ENCODE data around the gene CDK5RAP1.
"Not testable (repeated sequence)": the region's sequence is repeated elsewhere in the genome, so short reads cannot be mapped to it uniquely, and the experiment has no call there.

Gene CDK5RAP1

GRCh38 chr20:33418033-33418432 lies 16.7 kb upstream of the CDK5RAP1 start:
- no peak for DNase-seq

DNA sequence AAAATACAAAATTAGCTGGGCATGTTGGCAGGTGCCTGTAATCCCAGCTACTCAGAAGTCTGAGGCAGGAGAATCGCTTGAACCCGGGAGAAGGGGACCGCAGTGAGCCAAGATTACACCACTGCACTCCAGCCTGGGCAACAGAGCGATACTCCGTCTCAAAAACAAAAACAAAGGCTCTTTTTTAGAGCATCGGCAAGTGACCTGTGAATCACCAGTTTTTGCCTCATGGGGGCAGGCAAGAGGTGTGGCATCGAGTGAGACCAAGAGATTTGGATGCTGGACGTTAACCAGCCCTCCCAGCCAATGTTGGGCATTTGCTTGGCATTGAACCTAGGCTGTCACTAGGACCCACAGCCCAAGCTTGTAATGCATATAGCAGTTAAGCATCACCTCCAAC lies 14.6 kb upstream of the CDK5RAP1 start:
- DNase-seq: no peak

DNA sequence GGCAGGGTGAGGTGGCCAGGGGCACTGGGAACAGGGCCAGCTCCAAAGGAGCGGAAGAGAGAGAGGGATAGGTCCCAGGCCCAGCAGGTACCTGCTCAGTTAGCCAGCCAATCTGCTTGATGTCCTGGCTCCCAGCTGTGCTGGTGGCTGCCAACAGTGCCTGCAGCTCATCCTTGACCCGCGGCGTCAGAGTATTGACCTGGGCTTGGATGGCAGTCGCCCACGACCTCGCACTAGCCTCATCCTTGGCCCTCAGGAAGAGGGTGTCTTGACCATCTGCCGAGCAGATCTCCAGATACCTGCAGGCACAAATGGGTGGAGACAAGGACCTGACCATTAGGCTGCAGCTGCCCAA lies 11.1 kb upstream of the CDK5RAP1 start:
- no peak for DNase-seq

GRCh38 chr20:33411711-33412483 lies 10.6 kb upstream of the CDK5RAP1 start:
- no peak for DNase-seq

DNA sequence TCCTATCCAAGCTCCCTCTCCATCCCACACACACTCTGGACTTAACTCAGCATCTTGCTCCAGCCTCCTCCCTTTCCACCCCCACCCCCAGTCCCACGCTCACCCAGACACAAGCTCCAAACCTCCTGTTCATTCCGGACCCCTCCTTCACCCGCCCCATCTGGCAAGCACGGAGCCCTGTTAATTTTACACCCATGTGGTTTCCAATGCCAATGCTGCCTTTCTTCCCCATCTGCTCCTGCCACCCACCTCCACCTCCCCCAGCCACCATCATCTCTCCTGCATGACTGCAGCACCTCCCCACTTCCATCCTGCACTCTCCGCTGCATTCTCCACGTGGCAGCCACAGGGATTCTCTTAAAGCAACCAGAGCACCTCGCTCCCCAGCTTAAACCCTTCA lies 9.9 kb upstream of the CDK5RAP1 start:
- DNase-seq: no peak

DNA sequence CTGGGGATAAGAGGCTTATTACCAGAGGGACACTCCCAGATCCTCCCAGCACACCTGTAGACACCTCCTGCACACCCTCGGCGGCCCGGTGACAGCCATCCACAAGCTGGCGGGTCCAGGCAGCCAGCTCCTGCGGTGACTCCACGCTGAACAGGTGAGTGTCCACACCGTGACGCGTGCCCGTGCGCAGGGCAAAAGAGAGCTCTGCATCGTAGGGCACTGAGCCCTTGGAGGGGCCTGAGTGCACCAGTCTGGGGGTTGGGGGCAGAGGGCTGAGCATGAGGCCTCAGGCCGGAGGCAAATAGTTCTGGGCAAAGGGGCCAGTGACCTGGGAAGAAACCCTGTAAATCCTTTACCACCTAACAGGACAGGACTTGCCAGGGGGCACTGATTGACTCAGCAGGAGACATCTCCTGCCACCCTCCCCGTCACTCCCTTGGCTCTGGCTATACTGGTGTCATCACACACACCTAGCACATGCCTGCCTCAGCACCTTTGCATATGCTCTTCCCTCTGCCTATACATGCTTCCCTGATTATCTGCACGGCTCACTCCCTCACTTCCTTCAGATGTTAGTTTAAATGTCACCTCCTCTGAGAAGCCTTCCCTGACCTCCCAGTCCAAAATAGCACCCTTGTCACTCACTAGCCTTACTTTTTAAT lies 8.9 kb upstream of the CDK5RAP1 start:
- no peak for DNase-seq

- DNase-seq: no peak
Measured at GRCh38 chr20:33408716-33409654, 7.7 kb upstream of the CDK5RAP1 start.

GRCh38 chr20:33408313-33408712 lies 7.0 kb upstream of the CDK5RAP1 start:
- no peak for DNase-seq

DNA sequence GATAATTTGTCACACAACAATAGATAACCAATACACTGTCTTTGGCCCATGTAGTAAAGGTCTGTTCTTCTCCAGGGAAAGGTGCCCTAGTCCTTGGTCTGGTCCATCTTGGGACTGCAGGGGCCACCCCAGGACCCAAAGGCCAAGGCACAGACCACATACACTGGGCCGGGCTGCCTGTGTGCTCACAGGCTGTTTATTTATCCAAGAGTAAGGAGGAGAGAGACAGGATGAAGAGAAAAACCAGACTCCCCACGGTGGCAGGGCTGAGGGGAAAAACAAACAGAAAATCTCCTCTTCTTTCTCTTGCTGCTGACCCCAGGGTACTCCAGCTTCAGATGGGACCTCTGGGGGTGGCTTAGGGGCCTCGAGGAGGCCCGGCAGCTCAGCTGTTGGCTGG lies 6.5 kb upstream of the CDK5RAP1 start:
- DNase-seq: no peak

- DNase-seq: no peak
Measured at GRCh38 chr20:33407251-33407650, 5.9 kb upstream of the CDK5RAP1 start.

DNA sequence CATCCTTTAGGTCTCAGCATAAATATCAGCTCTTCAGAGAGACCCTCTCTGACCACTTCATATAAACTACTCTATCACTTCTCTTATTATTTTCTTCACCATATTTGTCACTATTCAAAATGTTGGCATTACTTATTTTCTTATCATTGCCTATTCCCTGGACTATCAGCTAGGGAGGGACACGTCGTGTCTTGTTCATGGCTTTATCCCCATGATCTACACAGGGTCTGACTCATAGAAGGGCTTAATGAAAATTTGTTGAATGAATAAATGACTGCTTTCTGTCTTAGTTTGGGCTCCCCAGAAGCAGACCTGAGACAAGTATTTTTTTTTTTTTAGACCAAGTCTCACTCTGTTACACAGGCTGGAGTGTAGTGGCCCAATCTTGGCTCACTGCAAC lies 3.0 kb upstream of the CDK5RAP1 start:
- DNase-seq: no peak

GRCh38 chr20:33401921-33402369 lies 626 bp upstream of the CDK5RAP1 start:
- no peak for DNase-seq

GRCh38 chr20:33400812-33401183 lies 521 bp downstream of the CDK5RAP1 start:
- DNase-seq: no peak

DNA sequence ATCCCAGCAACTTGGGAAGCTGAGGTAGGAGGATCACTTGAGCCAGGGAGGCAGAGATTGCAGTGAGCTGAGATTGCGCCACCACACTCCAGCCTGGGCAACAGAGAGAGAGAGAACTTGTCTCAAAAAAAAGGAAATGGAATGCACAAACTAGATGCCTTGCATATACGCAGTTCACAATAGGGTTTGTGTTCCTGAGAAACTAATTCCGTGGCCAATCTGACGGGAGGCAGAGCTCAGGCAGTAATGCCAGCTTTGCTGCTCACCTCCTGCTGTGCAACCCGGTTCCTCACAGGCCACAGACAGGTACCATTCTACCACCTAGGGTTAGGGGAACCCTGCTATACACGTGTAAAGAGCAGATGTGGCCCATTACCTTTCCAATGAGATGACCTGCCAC lies 1.4 kb downstream of the CDK5RAP1 start:
- DNase-seq: no peak

- no peak for DNase-seq
Measured at GRCh38 chr20:33394718-33395117, 6.6 kb downstream of the CDK5RAP1 start.

- no peak for DNase-seq
Measured at GRCh38 chr20:33393609-33394008, 7.7 kb downstream of the CDK5RAP1 start.

DNA sequence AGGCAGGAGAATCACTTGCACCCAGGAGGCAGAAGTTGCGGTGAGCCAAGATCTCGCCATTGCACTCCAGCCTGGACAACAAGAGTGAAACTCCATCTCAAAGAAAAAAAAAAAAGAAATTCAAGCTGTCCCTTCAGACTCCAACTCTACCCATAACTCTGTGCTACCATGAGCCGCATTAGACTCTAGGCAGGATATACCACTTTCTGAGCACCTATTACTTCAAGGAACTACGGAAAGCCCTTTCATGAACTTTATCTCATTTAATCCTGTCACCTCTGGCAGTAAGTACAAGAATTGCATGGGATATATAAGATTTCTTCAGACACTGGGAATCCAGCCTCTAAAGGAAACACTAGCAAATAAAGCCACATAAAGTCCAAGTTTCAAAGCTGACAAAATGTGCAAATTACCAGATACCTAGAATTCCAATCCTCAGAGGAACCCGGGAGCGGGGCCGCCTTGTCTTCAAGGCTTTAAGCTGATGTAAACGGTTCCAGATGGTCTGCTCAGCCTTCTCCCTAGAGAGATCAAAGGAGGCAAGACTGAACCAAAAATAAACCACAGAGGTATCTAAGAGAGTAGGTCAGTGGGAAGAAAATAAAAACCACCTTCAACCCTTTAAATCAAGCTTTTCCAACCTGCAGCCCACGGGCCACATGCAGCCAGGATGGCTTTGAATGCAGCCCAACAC lies 9.4 kb downstream of the CDK5RAP1 start:
- DNase-seq: no peak

GRCh38 chr20:33389326-33389725 lies 12.0 kb downstream of the CDK5RAP1 start:
- DNase-seq: not testable (repeated sequence)

DNA sequence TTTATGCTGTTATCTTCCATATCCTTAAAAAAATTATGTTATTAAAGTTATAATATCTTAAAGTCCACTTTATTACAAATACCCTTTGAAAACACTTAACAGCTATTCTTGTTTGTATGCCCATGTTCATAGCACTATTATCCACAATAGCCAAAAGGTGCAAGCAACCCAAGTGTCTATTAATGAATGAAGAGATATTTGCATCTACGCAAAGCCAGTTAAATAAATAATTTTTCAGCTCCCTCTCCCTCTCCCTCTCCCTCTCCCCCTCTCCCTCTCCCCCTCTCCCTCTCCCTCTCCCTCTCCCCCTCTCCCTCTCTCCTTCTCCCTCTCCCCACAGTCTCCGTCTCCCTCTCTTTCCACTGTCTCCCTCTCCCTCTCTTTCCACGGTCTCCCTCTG lies 13.1 kb downstream of the CDK5RAP1 start:
- no peak for DNase-seq

- no peak for DNase-seq
Measured at GRCh38 chr20:33387177-33387576, 14.1 kb downstream of the CDK5RAP1 start.

- DNase-seq: no peak
Measured at GRCh38 chr20:33386673-33387072, 14.6 kb downstream of the CDK5RAP1 start.

DNA sequence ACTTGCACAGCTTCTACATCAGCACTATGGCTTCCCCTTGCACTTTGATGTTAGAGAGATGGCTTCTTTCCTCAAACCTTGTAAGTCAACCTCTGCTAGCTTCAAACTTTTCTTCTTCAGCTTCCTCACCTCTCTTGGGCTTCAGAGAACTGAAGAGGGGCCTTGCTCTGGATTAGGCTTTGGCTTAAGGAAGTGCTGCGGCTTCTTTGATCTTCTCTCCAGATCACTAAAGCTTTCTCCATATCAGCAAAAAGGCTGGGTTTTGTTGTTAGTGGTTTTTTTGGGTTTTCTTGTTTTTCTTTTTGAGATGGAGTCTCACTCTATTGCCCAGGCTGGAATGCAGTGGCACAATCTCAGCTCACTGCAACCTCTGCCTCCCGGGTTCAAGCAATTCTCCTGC lies 24.0 kb downstream of the CDK5RAP1 start:
- DNase-seq: no peak

Measured in cortex of kidney (tissue), 1 donor.